ENCODE measurements around the gene DENND5A.

DENND5A gene

GRCh38 chr11:9265211-9266131 is at the start of gene DENND5A:
Gene DENND5A, minus strand, starts transcription at chr11:9265350. Its CDS starts 281 bp downstream, at chr11:9265069.
- peak; percentile 77 to 81 for DNase-seq

- peak; percentile 98 to 99 for DNase-seq
Measured at GRCh38 chr11:9314291-9315077, 49.3 kb upstream of the DENND5A start, which contains the start of gene TMEM41B. Gene TMEM41B, minus strand, starts transcription at chr11:9314593. Its CDS starts 152 bp downstream, at chr11:9314441.

GRCh38 chr11:9313648-9314290 is 48.6 kb upstream of the DENND5A start:
- DNase-seq: peak; percentile 2 to 28

GRCh38 chr11:9310485-9311090 is 45.4 kb upstream of the DENND5A start:
- no peak for DNase-seq

- DNase-seq: no peak
Measured at GRCh38 chr11:9304178-9304577, 39.0 kb upstream of the DENND5A start.

- DNase-seq: no peak
Measured at GRCh38 chr11:9302448-9302847, 37.3 kb upstream of the DENND5A start.

GRCh38 chr11:9301720-9302119 is 36.6 kb upstream of the DENND5A start:
- no peak for DNase-seq

GRCh38 chr11:9293646-9294045 is 28.5 kb upstream of the DENND5A start:
- no peak for DNase-seq

- DNase-seq: no peak
Measured at GRCh38 chr11:9285850-9286587, 20.9 kb upstream of the DENND5A start.

GRCh38 chr11:9280655-9281301 is 15.6 kb upstream of the DENND5A start:
- DNase-seq: peak; percentile 67 to 72

GRCh38 chr11:9277176-9277575 is 12.0 kb upstream of the DENND5A start:
- DNase-seq: no peak

- no peak for DNase-seq
Measured at GRCh38 chr11:9276571-9276970, 11.4 kb upstream of the DENND5A start.

GRCh38 chr11:9274499-9275258 is 9.5 kb upstream of the DENND5A start:
- no peak for DNase-seq

- DNase-seq: peak; percentile 23 to 54
Measured at GRCh38 chr11:9273376-9274336, 8.5 kb upstream of the DENND5A start.

GRCh38 chr11:9269492-9270013 is 4.4 kb upstream of the DENND5A start:
- no peak for DNase-seq

- no peak for DNase-seq
Measured at GRCh38 chr11:9267680-9268079, 2.5 kb upstream of the DENND5A start.

- no peak for DNase-seq
Measured at GRCh38 chr11:9266926-9267325, 1.8 kb upstream of the DENND5A start.

GRCh38 chr11:9266132-9266736 is 1.1 kb upstream of the DENND5A start:
- no peak for DNase-seq

Measured in CD4-positive, alpha-beta T cell treated with Interferon alpha-2 for 1 hour (primary cell).